ENCODE data around the gene ESF1.

ESF1 gene

GRCh38 chr20:13671916-13672378, 112.8 kb downstream of the ESF1 start:
- no peak for DNase-seq

DNA sequence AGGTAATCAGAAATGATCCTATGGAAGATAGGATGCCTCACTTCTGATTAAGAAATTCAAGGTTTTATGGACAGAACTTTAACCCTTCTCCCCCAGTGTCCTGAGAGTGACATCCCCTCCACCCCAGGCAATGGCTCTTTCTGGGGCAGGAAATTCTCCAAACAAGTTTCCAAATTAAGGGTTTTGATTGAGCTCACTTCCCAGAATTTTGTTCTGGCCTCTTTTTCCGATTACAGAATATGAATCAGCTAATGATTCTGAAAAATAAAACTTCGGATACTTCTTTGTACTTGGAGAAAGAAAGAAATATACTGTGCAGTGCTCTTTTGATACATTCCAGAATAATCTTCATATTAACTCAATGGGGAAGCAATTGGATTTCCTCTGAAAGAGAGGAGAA, 113.2 kb downstream of the ESF1 start:
- no peak for DNase-seq

DNA sequence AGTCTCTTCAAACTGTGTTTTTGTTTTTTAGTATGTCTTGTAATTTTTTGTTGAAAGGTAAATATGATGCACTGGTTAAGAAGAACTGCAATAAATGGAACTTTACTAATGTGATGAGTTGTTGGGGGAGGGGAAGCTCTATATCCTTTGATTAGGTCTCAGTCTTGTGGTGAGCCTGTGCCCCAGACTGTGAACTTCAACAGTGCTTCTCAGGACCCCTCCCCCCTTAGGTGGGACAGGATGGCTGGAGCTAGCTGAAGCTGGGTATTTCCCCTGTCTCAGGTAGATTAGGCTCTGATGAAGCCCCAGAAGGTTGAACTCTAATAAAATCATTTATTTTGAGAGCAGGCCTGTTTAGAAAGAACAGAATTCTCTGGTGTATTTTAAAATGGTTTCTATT, 114.6 kb downstream of the ESF1 start:
- DNase-seq = no peak

GRCh38 chr20:13665709-13666395, 118.9 kb downstream of the ESF1 start:
- DNase-seq = no peak
